Measurements from ENCODE around the gene UBE3D.
A peak's percentile ranks its signal among the peaks of the same experiment; 100 is the strongest.

The UBE3D gene

GRCh38 chr6:82908661-82909060, 157.0 kb downstream of the UBE3D start:
- no peak for TF ChIP-seq CTCF (conservative IDR thresholded peaks at IDR 0.05; ENCODE audit: low read length)
- H3K4me3 ChIP-seq (ENCODE audit: low read length), result no peak overlapping the region
- DNase-seq (ENCODE audit: low read depth), result no peak

- DNase-seq (ENCODE audit: low read depth), result peak; percentile 77
- no peak for TF ChIP-seq CTCF (conservative IDR thresholded peaks at IDR 0.05; ENCODE audit: low read length)
- H3K4me3 ChIP-seq (ENCODE audit: low read length), result no peak overlapping the region
Observed at GRCh38 chr6:82906951-82907350, 158.7 kb downstream of the UBE3D start.

GRCh38 chr6:82906489-82906888, 159.2 kb downstream of the UBE3D start:
- TF ChIP-seq CTCF (conservative IDR thresholded peaks at IDR 0.05; ENCODE audit: low read length), result no peak
- DNase-seq (ENCODE audit: low read depth), result peak; percentile 17

GRCh38 chr6:82904860-82905259, 160.8 kb downstream of the UBE3D start:
- H3K4me3 ChIP-seq (ENCODE audit: low read length), result no peak overlapping the region
- no peak for DNase-seq (ENCODE audit: low read depth)
- no peak for TF ChIP-seq CTCF (conservative IDR thresholded peaks at IDR 0.05; ENCODE audit: low read length)

More at GRCh38 chr6:82906489-82906888, 159.2 kb downstream of the UBE3D start:
- no peak overlapping the region for H3K4me3 ChIP-seq (ENCODE audit: low read length)

GRCh38 chr6:82904257-82904656, 161.4 kb downstream of the UBE3D start:
- no peak for DNase-seq (ENCODE audit: low read depth)
- no peak overlapping the region for H3K4me3 ChIP-seq (ENCODE audit: low read length)
- TF ChIP-seq CTCF (conservative IDR thresholded peaks at IDR 0.05; ENCODE audit: low read length), result no peak

DNA sequence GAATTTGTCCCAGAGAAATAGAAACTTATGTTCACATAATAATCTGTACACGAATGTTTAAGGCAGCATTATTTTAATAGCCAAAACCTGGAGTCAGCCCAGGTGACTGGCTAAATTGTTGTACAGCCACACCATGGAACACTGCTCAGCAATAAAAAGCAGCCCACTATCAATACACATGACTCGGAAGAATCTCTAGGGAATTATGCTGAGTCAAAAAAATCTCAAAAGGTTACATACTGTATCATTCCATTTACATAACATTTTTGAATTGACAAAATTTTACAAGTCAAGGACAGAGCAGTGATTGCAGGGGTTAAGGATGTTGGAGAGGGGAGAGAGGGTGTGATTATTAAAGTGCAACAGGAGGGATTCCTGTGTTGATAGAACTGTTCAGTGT, 163.4 kb downstream of the UBE3D start:
- no peak for DNase-seq (ENCODE audit: low read depth)
- no peak for TF ChIP-seq CTCF (conservative IDR thresholded peaks at IDR 0.05; ENCODE audit: low read length)
- H3K4me3 ChIP-seq (ENCODE audit: low read length), result no peak overlapping the region

GRCh38 chr6:82894653-82895259, 170.9 kb downstream of the UBE3D start:
- no peak overlapping the region for H3K4me3 ChIP-seq (ENCODE audit: low read length)
- TF ChIP-seq CTCF (conservative IDR thresholded peaks at IDR 0.05; ENCODE audit: low read length), result no peak
- no peak for DNase-seq (ENCODE audit: low read depth)
